ENCODE results near the gene RTN1.

GRCh38 chr14:59629444-59630287 lies 240.9 kb downstream of the RTN1 start:
- TF ChIP-seq CTCF (IDR thresholded peaks at IDR 0.05) (no peak), POLR2A (IDR thresholded peaks at IDR 0.05) (no peak)
